22Rv1 (cell line): ENCODE measurements around the gene CCDC91.

Experiments used
- H3K27ac ChIP-seq: fragments of 450-650 bp; 2 replicates; pipeline ENCODE4 v1.5.1; 2017
- ZFX ChIP-seq: fragments of 450-650 bp; IDR thresholded peaks from 2 replicates; pipeline ENCODE4 v1.6.1; 2017; ENCODE audit warnings: antibody characterized with exemption, borderline replicate concordance
- TF ChIP-seq, protein P1 (sequence below): fragments of 450-650 bp; IDR thresholded peaks from 2 replicates; pipeline ENCODE4 v1.5.1; 2017; ENCODE audit warnings: mild to moderate bottlenecking

CCDC91 gene

DNA sequence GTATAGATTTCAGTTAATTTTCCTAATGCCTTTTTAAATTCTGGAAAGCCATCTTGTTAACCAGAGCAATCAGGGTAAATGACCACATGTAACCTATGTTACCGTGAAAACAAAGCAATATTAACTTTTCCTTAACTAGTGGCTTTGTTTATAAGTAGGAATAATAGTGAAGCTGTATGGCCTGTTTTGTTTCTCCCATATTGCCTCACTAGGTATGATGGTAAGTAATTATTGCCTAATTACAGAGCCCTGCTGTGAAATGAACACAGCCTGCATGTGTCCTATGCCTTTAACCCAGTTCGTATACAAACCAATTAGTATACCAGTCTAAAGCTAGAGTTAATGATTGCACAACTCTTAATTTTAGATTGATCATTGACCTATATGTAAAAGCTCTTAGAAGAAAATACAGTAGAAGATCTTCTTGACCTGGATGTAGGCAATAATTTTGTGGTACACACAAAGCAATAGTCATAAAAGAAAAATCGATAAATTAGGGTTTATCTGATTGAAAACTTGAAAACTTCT is 249.9 kb downstream of the CCDC91 start:
- TF ChIP-seq, protein P1, sequence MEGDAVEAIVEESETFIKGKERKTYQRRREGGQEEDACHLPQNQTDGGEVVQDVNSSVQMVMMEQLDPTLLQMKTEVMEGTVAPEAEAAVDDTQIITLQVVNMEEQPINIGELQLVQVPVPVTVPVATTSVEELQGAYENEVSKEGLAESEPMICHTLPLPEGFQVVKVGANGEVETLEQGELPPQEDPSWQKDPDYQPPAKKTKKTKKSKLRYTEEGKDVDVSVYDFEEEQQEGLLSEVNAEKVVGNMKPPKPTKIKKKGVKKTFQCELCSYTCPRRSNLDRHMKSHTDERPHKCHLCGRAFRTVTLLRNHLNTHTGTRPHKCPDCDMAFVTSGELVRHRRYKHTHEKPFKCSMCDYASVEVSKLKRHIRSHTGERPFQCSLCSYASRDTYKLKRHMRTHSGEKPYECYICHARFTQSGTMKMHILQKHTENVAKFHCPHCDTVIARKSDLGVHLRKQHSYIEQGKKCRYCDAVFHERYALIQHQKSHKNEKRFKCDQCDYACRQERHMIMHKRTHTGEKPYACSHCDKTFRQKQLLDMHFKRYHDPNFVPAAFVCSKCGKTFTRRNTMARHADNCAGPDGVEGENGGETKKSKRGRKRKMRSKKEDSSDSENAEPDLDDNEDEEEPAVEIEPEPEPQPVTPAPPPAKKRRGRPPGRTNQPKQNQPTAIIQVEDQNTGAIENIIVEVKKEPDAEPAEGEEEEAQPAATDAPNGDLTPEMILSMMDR: no peak
- no peak for TF ChIP-seq ZFX
- no peak overlapping the region for H3K27ac ChIP-seq

DNA sequence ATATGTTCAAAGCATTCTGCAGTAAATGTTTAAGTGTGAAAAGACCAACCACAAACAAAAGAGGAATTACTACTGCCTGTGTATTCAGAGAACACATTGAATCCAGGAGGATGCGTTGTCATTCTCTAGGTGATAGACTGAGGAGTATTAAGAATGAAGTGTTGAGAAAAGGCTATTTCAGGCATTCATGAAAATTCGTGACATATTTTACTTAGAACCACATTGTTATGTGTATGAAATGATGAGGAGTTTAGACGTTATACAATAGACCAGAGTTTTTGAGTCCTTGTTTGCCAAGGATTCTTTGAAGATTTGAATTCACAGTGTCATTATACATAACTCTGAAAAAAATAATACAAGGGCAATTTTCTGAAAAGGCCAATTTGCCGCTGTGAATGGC is 251.8 kb downstream of the CCDC91 start:
- TF ChIP-seq, protein P1: no peak
- TF ChIP-seq ZFX: no peak
- no peak overlapping the region for H3K27ac ChIP-seq

DNA sequence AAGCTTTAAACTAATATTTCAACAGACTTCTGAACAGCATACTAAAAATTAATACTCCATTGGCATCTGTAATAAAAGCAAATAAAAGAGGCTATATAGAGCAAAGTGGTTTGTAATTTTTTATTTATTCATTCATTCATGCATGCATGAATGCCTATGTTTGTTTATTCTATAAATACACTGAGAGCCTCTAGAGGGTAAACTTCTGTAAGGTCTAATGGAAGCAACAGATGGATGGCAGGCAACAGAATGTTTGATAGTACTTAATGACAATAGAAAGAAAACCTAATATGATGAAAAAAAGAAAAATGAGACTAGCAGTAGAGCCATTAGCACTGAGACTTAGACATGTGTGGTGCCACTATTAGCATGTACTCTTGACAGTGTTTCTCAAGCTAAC is 253.1 kb downstream of the CCDC91 start:
- peak overlapping the region; percentile 48 for H3K27ac ChIP-seq
- TF ChIP-seq, protein P1: no peak
- no peak for TF ChIP-seq ZFX

DNA sequence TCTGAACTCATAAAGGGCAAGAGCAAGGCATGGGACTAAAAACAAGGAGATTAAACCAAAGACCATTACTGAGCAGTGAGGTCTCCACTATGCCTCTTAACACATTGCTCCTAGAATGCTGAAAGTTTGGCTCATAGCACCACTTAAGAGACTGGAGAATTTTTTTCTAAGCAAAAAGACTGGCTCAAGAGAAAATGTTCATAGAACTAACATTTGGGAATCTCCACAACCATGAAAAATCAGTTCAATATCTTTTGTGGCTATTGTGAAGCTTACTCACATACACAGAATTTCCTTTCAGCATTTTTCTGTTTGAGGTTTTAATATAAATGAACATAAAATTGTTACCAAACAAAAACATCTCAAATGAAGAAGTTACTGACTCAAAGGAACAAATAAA is 255.8 kb downstream of the CCDC91 start:
- H3K27ac ChIP-seq: no peak overlapping the region
- TF ChIP-seq, protein P1: no peak
- no peak for TF ChIP-seq ZFX

DNA sequence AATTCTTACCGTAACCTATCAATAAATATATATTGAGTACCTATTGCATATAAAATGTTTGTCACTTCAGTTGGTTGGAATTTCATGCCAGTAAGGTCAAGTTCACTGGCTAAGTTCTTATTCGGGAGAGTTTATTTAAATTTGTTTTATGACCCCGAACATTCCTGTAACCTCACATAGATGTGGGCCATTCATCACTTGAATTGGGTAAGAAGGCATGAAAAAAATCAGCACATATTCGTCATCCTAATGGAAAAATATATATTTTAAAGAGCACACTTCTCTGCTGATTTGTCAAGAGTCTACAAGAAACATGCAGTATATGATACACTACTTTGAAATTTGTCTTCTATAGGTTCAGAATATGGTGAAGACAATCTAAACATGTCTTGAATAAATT is 263.4 kb downstream of the CCDC91 start:
- peak overlapping the region; percentile 81 for H3K27ac ChIP-seq
- no peak for TF ChIP-seq ZFX
- TF ChIP-seq, protein P1: no peak

DNA sequence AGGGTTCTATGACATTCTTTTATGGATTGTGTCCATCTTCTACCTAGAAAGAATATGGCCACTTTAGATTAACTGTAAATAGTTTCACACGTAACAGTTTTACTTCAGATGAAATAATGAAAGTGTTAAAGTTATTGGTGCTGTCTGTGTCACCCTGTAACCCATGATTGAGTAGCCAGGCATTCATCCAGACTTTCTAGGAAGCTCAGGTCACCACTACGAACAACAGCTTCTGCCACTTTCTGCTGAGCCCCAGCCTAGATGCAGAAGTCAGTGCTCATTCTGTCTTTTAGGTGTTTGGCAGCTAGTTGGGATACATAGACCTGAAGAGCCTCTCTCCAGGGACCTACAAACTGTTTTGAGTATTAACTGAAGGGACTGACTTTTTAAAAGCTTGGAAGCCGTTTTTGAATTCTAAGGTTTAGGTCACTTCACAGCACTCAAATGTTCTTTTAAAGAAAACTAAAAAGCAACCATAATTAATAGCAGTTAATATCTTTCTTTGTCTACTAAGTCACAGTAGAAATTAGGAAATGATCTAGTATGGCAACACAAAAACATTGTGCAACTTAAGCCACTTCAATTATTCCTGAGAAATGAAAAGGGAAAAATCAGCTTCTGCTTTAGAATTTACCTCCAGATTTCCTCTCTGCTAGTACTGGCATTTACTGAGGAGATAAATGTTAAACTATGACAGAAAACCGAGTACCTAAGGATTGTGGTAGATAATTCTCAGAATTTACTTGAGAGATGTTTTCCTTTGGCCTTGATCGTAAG is 266.9 kb downstream of the CCDC91 start:
- no peak for TF ChIP-seq ZFX
- TF ChIP-seq, protein P1: no peak
- no peak overlapping the region for H3K27ac ChIP-seq

DNA sequence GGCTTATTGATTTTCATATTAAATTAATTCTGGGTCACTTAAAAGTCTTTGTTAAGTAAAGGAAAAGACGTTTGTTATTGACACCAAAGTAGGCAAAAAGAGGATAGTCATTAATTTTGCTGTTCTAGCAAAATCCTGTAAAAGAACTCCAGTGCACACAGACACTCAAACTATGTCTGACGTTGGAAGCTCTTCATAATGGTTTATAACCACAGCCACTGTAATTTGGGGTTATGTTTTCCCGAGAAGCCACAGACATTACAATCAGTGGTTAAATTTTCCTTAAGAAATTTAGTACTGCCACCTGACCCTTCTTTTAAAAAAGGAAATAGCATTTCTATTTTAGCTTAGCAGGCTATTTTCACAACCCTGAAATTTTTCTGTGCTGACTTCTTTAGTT is 267.5 kb downstream of the CCDC91 start:
- TF ChIP-seq ZFX: no peak
- TF ChIP-seq, protein P1: no peak
- no peak overlapping the region for H3K27ac ChIP-seq
